ENCODE measurements around the gene MIB2. TPM values are rescaled to one million over a fixed set of nuclear protein-coding genes. Genes with fewer than 3 reads are reported as not detected.

The MIB2 gene
- total and polyA plus RNA-seq, 2 experiments from 2014 or later = 47.5 to 75.3 TPM

DNA sequence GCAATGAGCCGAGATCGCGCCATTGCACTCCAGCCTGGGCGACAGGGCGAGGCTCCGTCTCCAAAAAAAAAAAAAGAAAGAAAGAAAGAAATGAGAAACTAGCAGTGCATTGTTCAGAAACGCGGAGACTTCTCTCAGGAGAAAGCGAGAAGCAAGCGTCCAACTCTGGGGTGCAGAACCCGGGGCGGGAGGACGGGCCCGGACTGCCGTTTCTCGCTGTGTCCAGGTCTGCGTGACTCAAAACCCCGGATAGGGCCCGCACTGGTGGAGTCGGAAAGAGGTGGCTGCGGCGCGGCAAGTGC lies 395 bp upstream of the MIB2 start:
- Histone ChIP-seq H3K27ac (peak overlapping the region; percentile 100), H3K79me2 (peaks cover 59% of the 10 kb centered on the region), H4K20me1 (ENCODE audit: insufficient read depth, poor library complexity, severe bottlenecking) (peaks cover 14% of the 10 kb centered on the region), H3K9me3 (ENCODE audit: low read depth) (no peaks in the 10 kb centered on the region), H3K36me3 (replicated peaks; ENCODE audit: insufficient read depth, low read depth) (no peaks in the 10 kb centered on the region), H3K4me2 (peak overlapping the region; percentile 94), H2AFZ (no peak overlapping the region), H3K27me3 (no peaks in the 10 kb centered on the region), H3K9me2 (replicated peaks; ENCODE audit: insufficient read depth) (no peaks in the 10 kb centered on the region), H3K4me3 (peak overlapping the region; percentile 48), H3K4me1 (ENCODE audit: insufficient read depth) (peaks cover 19% of the 10 kb centered on the region)
- DNase-seq (ENCODE audit: low spot score) = no peak
- no peak for TF ChIP-seq EZH2phosphoT487 (IDR thresholded peaks at IDR 0.05; ENCODE audit: low read depth, severe bottlenecking, unreplicated experiment)
- TF ChIP-seq, protein P1, sequence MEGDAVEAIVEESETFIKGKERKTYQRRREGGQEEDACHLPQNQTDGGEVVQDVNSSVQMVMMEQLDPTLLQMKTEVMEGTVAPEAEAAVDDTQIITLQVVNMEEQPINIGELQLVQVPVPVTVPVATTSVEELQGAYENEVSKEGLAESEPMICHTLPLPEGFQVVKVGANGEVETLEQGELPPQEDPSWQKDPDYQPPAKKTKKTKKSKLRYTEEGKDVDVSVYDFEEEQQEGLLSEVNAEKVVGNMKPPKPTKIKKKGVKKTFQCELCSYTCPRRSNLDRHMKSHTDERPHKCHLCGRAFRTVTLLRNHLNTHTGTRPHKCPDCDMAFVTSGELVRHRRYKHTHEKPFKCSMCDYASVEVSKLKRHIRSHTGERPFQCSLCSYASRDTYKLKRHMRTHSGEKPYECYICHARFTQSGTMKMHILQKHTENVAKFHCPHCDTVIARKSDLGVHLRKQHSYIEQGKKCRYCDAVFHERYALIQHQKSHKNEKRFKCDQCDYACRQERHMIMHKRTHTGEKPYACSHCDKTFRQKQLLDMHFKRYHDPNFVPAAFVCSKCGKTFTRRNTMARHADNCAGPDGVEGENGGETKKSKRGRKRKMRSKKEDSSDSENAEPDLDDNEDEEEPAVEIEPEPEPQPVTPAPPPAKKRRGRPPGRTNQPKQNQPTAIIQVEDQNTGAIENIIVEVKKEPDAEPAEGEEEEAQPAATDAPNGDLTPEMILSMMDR (IDR thresholded peaks at IDR 0.05; ENCODE audit: poor library complexity) = no peak
- no peak for TF ChIP-seq EZH2 (IDR thresholded peaks at IDR 0.05; ENCODE audit: borderline replicate concordance)
- WGBS (ENCODE audit: low lambda C conversion rate, missing lambda C conversion rate) = under 1% methylated on average over 21 of the region's 23 CpGs

DNA sequence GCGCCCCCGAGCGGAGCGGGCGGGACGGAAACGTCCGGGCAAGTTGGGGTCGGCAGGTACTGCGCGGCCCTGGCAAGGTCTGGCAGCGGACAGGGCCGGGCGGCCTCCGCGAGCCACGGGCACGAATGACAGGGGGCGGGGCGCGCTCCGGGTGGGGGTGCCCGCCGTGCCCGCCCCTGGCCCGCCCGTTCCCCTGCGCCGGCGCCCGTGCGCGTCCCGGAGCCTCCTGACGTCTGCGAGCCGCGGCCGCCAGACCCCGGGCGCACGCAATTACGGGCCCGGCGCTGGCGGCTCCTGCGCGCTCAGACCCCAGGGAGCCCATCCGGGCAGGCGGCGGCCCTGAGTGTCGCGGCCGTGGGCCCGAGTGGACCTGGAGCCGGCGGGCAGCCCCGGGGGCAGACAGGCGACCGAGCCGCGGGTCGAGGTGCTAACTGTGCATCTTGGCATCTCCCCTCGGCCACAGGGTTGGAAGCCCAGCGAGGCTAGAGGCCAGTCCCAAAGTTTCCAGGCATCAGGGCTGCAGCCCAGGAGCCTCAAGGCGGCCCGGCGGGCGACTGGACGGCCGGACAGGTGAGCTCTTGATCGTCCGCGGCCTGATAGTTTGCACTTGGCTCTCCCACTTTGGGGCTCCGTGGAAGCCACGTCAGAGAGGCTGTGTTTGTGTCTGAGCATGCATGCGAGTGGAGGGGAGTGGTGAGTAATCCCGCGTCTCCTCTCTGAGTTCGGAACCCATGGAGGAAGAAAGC lies 918 bp downstream of the MIB2 start:
- Histone ChIP-seq H3K36me3 (replicated peaks; ENCODE audit: insufficient read depth, low read depth) (no peaks in the 10 kb centered on the region), H3K9me3 (ENCODE audit: low read depth) (no peaks in the 10 kb centered on the region), H2AFZ (no peak overlapping the region), H4K20me1 (ENCODE audit: insufficient read depth, poor library complexity, severe bottlenecking) (peaks cover 14% of the 10 kb centered on the region), H3K4me3 (peak overlapping the region; percentile 97), H3K4me1 (ENCODE audit: insufficient read depth) (peaks cover 19% of the 10 kb centered on the region), H3K27me3 (no peaks in the 10 kb centered on the region), H3K9me2 (replicated peaks; ENCODE audit: insufficient read depth) (no peaks in the 10 kb centered on the region), H3K4me2 (peak overlapping the region; percentile 94), H3K27ac (peak overlapping the region; percentile 100), H3K79me2 (peaks cover 61% of the 10 kb centered on the region)
- WGBS (ENCODE audit: low lambda C conversion rate, missing lambda C conversion rate) = 11% methylated on average over 34 of the region's 80 CpGs
- peak; percentile 77 for DNase-seq (ENCODE audit: low spot score)
- no peak for TF ChIP-seq EZH2phosphoT487 (IDR thresholded peaks at IDR 0.05; ENCODE audit: low read depth, severe bottlenecking, unreplicated experiment)
- no peak for TF ChIP-seq EZH2 (IDR thresholded peaks at IDR 0.05; ENCODE audit: borderline replicate concordance)
- TF ChIP-seq, protein P1 (IDR thresholded peaks at IDR 0.05; ENCODE audit: poor library complexity) = no peak

DNA sequence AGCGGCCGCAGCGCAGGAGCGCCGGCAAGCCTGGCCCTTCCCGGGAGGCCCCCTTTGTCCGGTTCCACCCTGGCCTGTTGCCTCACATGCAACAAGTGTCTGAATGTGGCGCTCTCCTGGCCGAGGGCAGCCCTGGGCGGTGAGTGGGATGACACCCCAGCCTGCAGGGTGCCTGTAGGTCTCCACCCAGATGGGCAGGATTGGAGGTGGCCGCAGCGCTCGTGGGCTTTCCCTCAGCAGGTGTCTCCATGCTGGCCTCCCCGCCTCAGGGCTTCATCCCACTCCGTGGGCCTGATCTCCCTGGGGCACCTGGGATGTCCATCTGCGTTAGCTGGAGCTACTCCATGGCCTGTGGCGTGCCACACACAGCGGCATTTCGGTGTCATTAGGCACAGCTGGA lies 1.5 kb downstream of the MIB2 start:
- Histone ChIP-seq H3K27ac (no peak overlapping the region), H3K27me3 (no peaks in the 10 kb centered on the region), H3K9me3 (ENCODE audit: low read depth) (no peaks in the 10 kb centered on the region), H3K9me2 (replicated peaks; ENCODE audit: insufficient read depth) (no peaks in the 10 kb centered on the region), H3K4me2 (peak overlapping the region; percentile 94), H2AFZ (no peak overlapping the region), H3K4me3 (peak overlapping the region; percentile 97), H3K4me1 (ENCODE audit: insufficient read depth) (peaks cover 19% of the 10 kb centered on the region), H3K79me2 (peaks cover 60% of the 10 kb centered on the region), H4K20me1 (ENCODE audit: insufficient read depth, poor library complexity, severe bottlenecking) (peaks cover 14% of the 10 kb centered on the region), H3K36me3 (replicated peaks; ENCODE audit: insufficient read depth, low read depth) (no peaks in the 10 kb centered on the region)
- TF ChIP-seq, protein P1 (IDR thresholded peaks at IDR 0.05; ENCODE audit: poor library complexity) = no peak
- no peak for TF ChIP-seq EZH2 (IDR thresholded peaks at IDR 0.05; ENCODE audit: borderline replicate concordance)
- TF ChIP-seq EZH2phosphoT487 (IDR thresholded peaks at IDR 0.05; ENCODE audit: low read depth, severe bottlenecking, unreplicated experiment) = no peak
- DNase-seq (ENCODE audit: low spot score) = no peak
- WGBS (ENCODE audit: low lambda C conversion rate, missing lambda C conversion rate) = 88% methylated on average over 19 of the region's 19 CpGs

All from hepatocyte (in vitro differentiated cells).